Activated T-helper 2 cell treated with anti-CD3 and anti-CD28 coated beads, Interferon-gamma antibody, Interleukin-2, Interleukin-4, amounts not matched to agents 10 μg/mL and 5 μg/mL and 100 μg/mL, durations not matched to agents 14 hours and 24 hours and 36 hours (primary cell): ENCODE measurements around the gene CLEC4C. TPM values are rescaled to one million over a fixed set of nuclear protein-coding genes. Genes with fewer than 3 reads are reported as not detected.

Experiments used
- DNase-seq: peaks from one replicate; pipeline ENCODE4 v3.0.0; 2021; ENCODE audit warnings: low spot score
- H3K27ac Mint-ChIP-seq: one replicate; pipeline ENCODE4 v1.8.0; 2021; ENCODE audit warnings: mixed read lengths
- H3K27me3 Mint-ChIP-seq: one replicate; pipeline ENCODE4 v1.8.0; 2021; ENCODE audit warnings: low read depth, mixed read lengths
- H3K36me3 Mint-ChIP-seq: one replicate; pipeline ENCODE4 v1.8.0; 2021; ENCODE audit warnings: low read depth, mixed read lengths
- H3K4me1 Mint-ChIP-seq: one replicate; pipeline ENCODE4 v1.8.0; 2021; ENCODE audit warnings: low read depth, mixed read lengths
- H3K4me3 Mint-ChIP-seq: one replicate; pipeline ENCODE4 v1.8.0; 2021; ENCODE audit warnings: low read depth, mild to moderate bottlenecking, moderate library complexity, mixed read lengths
- H3K9me3 Mint-ChIP-seq: one replicate; pipeline ENCODE4 v1.8.0; 2021; ENCODE audit warnings: mixed read lengths
- intact Hi-C: fragments of 100-400 bp; cut with micrococcal nuclease; formaldehyde crosslinking; loops from one replicate; pipeline ENCODE4 v1.15.1; 2023
- total RNA-seq: library from RNA; stranded (reverse); gene quantifications from 2 replicates; pipeline ENCODE4 v1.2.3, GENCODE V29; 2022

CLEC4C gene
- total RNA-seq, 1 donor from 2014 or later, result not detected

- no peak for DNase-seq
- no peaks in the 10 kb centered on the region for H3K4me1 Mint-ChIP-seq
- H3K9me3 Mint-ChIP-seq, result no peaks in the 10 kb centered on the region
- intact Hi-C loops, result no loop called here
- no peaks in the 10 kb centered on the region for H3K27me3 Mint-ChIP-seq
- H3K4me3 Mint-ChIP-seq, result no peak overlapping the region
- no peaks in the 10 kb centered on the region for H3K36me3 Mint-ChIP-seq
- H3K27ac Mint-ChIP-seq, result no peak overlapping the region
Observed at GRCh38 chr12:7712841-7713442, 34.2 kb downstream of the CLEC4C start.

- Mint-ChIP-seq H3K4me1 (no peaks in the 10 kb centered on the region), H3K4me3 (no peak within 1 kb of the TSS), H3K27me3 (no peaks in the 10 kb centered on the region), H3K9me3 (no peaks in the 10 kb centered on the region), H3K36me3 (no peaks in the 10 kb centered on the region), H3K27ac (no peak within 1 kb of the TSS)
- DNase-seq, result no peak
- intact Hi-C loops, result no loop called here
Observed at GRCh38 chr12:7711133-7711532, 36.0 kb downstream of the CLEC4C start, which contains the start of gene DPPA3. Gene DPPA3 (plus strand): TSS chr12:7711433. CDS start chr12:7711571, 138 bp downstream.

- H3K4me1 Mint-ChIP-seq, result no peaks in the 10 kb centered on the region
- no peak overlapping the region for H3K27ac Mint-ChIP-seq
- no peaks in the 10 kb centered on the region for H3K36me3 Mint-ChIP-seq
- no peak overlapping the region for H3K4me3 Mint-ChIP-seq
- H3K27me3 Mint-ChIP-seq, result no peaks in the 10 kb centered on the region
- DNase-seq, result no peak
- H3K9me3 Mint-ChIP-seq, result no peaks in the 10 kb centered on the region
- intact Hi-C loops, result no loop called here
Observed at GRCh38 chr12:7709969-7710675, 37.1 kb downstream of the CLEC4C start.

- no peak overlapping the region for H3K4me3 Mint-ChIP-seq
- H3K9me3 Mint-ChIP-seq, result no peaks in the 10 kb centered on the region
- H3K4me1 Mint-ChIP-seq, result no peaks in the 10 kb centered on the region
- no peaks in the 10 kb centered on the region for H3K36me3 Mint-ChIP-seq
- no peak overlapping the region for H3K27ac Mint-ChIP-seq
- no peak for DNase-seq
- intact Hi-C loops, result no loop called here
- no peaks in the 10 kb centered on the region for H3K27me3 Mint-ChIP-seq
Observed at GRCh38 chr12:7705846-7706245, 41.3 kb downstream of the CLEC4C start.

GRCh38 chr12:7695566-7696197 is 51.5 kb downstream of the CLEC4C start, which contains the start of gene GDF3:
Gene GDF3 (minus strand): TSS chr12:7695775. CDS start chr12:7695728, 47 bp downstream.
- Mint-ChIP-seq H3K4me1 (no peaks in the 10 kb centered on the region), H3K9me3 (no peaks in the 10 kb centered on the region), H3K27me3 (peaks cover 14% of the 10 kb centered on the region), H3K27ac (no peak within 1 kb of the TSS), H3K36me3 (no peaks in the 10 kb centered on the region), H3K4me3 (no peak within 1 kb of the TSS)
- intact Hi-C loops, result no loop called here
- DNase-seq, result no peak

DNA sequence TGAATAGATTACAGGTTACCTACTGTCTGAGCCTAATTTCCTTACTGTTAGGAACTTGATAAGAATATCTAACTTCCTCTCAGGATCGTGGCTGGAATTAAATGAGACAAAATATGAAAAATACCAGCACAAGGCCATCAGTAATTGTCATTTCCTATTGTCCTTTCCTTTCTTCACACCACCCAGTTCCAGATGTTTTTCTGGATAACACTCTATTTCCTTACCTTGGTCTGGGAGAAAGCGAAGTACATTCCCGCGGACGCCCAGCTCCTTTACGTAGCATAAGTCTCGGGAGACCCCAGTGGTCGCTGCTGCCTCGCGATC is 52.0 kb downstream of the CLEC4C start:
- intact Hi-C loops, result no loop called here
- no peak for DNase-seq
- Mint-ChIP-seq H3K27me3 (peaks cover 14% of the 10 kb centered on the region), H3K4me1 (no peaks in the 10 kb centered on the region), H3K4me3 (no peak overlapping the region), H3K9me3 (no peaks in the 10 kb centered on the region), H3K36me3 (no peaks in the 10 kb centered on the region), H3K27ac (no peak overlapping the region)

DNA sequence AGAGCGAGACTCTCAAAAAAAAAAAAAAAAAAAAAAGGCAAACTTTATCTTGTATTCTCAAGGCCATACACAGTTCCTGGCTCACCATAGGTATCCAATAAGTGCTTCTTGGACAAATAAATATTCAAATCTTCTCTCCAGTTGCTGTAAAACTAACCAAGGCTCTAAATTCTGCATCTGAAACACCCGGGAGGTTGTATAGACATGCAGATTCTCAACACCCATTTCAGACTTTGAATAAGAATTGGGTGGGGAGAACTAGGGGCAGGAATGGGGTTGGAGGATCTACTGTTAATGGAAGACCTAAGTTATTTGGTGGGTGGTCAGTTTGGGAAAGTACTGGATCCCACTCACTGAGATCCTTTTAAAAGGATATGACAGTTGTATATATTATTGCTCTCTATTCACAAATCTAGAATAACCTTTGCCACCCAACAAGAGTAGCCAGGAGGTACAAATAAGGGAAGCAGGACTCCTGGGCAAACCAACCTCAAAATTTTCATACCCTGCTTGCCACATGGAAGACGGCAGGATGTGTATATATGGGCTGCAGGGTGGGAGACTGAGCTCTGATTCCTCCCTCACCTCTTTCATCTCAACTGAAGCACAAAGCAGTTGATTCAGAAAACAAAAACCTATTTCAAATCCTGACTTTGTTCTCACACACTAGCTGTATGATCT is 52.5 kb downstream of the CLEC4C start:
- peaks cover 14% of the 10 kb centered on the region for H3K27me3 Mint-ChIP-seq
- no peaks in the 10 kb centered on the region for H3K4me1 Mint-ChIP-seq
- H3K36me3 Mint-ChIP-seq, result no peaks in the 10 kb centered on the region
- no peak overlapping the region for H3K27ac Mint-ChIP-seq
- no peak for DNase-seq
- intact Hi-C loops, result no loop called here
- H3K9me3 Mint-ChIP-seq, result no peaks in the 10 kb centered on the region
- H3K4me3 Mint-ChIP-seq, result no peak overlapping the region

- peaks cover 14% of the 10 kb centered on the region for H3K27me3 Mint-ChIP-seq
- intact Hi-C loops, result no loop called here
Observed at GRCh38 chr12:7693793-7694192, 53.4 kb downstream of the CLEC4C start.

DNA sequence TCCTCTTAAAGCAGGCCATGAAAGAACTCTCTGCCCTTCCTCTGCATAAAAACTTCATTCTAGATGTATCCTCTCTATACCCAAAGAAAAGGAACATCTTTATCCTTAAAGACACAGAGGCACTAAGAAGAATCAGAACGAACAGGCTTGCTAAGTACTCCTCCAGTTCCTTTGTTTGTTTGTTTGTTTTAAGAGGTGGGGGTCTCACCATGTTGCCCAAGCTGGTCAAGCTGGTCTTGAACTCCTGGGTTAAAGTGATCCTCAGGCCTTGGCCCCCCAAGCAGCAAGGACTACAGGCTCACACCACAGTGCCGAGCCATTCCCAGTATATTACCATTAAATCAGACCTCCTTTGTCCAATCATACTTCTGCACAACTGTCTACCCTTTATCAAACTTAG is 65.6 kb downstream of the CLEC4C start:
- no peak for DNase-seq
- peaks cover 6% of the 10 kb centered on the region for H3K4me1 Mint-ChIP-seq
- H3K36me3 Mint-ChIP-seq, result no peaks in the 10 kb centered on the region
- intact Hi-C loops, result no loop called here
- no peak overlapping the region for H3K27ac Mint-ChIP-seq
- H3K4me3 Mint-ChIP-seq, result no peak overlapping the region
- no peaks in the 10 kb centered on the region for H3K27me3 Mint-ChIP-seq
- no peaks in the 10 kb centered on the region for H3K9me3 Mint-ChIP-seq

More at GRCh38 chr12:7693793-7694192, 53.4 kb downstream of the CLEC4C start:
- no peak for DNase-seq
- Mint-ChIP-seq H3K36me3 (no peaks in the 10 kb centered on the region), H3K4me3 (no peak overlapping the region), H3K27ac (no peak overlapping the region), H3K9me3 (no peaks in the 10 kb centered on the region), H3K4me1 (no peaks in the 10 kb centered on the region)

Other genes starting within 250 kb of the CLEC4C start
- gene CD163, start 243.6 kb downstream of the CLEC4C start, total RNA-seq, result not detected in 2 replicates
- not detected in 2 replicates for gene APOBEC1, start 81.5 kb downstream of the CLEC4C start, total RNA-seq
- gene GDF3, start 51.6 kb downstream of the CLEC4C start, total RNA-seq, result not detected in 2 replicates
- not detected in 2 replicates for gene DPPA3, start 35.9 kb downstream of the CLEC4C start, total RNA-seq
- not detected in 2 replicates for gene NANOGNB, start 17.8 kb upstream of the CLEC4C start, total RNA-seq
- gene NANOG, start 42.0 kb upstream of the CLEC4C start, total RNA-seq, result not detected in 2 replicates
- gene SLC2A14, start 125.5 kb upstream of the CLEC4C start, total RNA-seq, result 0.05 and 0.07 TPM in 2 replicates
- gene SLC2A3, start 188.8 kb upstream of the CLEC4C start, total RNA-seq, result 456 and 474 TPM in 2 replicates